ENCODE data around the gene UCK2. TPM values are rescaled to one million over a fixed set of nuclear protein-coding genes. Genes with fewer than 3 reads are reported as not detected.

Gene UCK2
- total RNA-seq, 1 donor from 2014 or later, result 62.4 TPM

GRCh38 chr1:165826565-165827267 lies 698 bp upstream of the UCK2 start:
- no peak for DNase-seq (ENCODE audit: low read depth)
- H3K4me3 ChIP-seq (ENCODE audit: low read depth, low read length), result peak overlapping the region; percentile 90
- no peak for TF ChIP-seq CTCF (conservative IDR thresholded peaks at IDR 0.05; ENCODE audit: low read depth, low read length)

GRCh38 chr1:165828103-165828668 lies 772 bp downstream of the UCK2 start:
- peak; percentile 21 for TF ChIP-seq CTCF (conservative IDR thresholded peaks at IDR 0.05; ENCODE audit: low read depth, low read length)
- no peak for DNase-seq (ENCODE audit: low read depth)
- H3K4me3 ChIP-seq (ENCODE audit: low read depth, low read length), result peak overlapping the region; percentile 90

- H3K4me3 ChIP-seq (ENCODE audit: low read depth, low read length), result peak overlapping the region; percentile 90
- DNase-seq (ENCODE audit: low read depth), result peak; percentile 61
- TF ChIP-seq CTCF (conservative IDR thresholded peaks at IDR 0.05; ENCODE audit: low read depth, low read length), result no peak
Observed at GRCh38 chr1:165828669-165829329, 1.4 kb downstream of the UCK2 start.

- DNase-seq (ENCODE audit: low read depth), result no peak
- TF ChIP-seq CTCF (conservative IDR thresholded peaks at IDR 0.05; ENCODE audit: low read depth, low read length), result no peak
- H3K4me3 ChIP-seq (ENCODE audit: low read depth, low read length), result no peak overlapping the region
Observed at GRCh38 chr1:165829888-165830287, 2.5 kb downstream of the UCK2 start.

- no peak for DNase-seq (ENCODE audit: low read depth)
- H3K4me3 ChIP-seq (ENCODE audit: low read depth, low read length), result no peak overlapping the region
- no peak for TF ChIP-seq CTCF (conservative IDR thresholded peaks at IDR 0.05; ENCODE audit: low read depth, low read length)
Observed at GRCh38 chr1:165831146-165831545, 3.7 kb downstream of the UCK2 start.

GRCh38 chr1:165832902-165833301 lies 5.5 kb downstream of the UCK2 start:
- no peak for DNase-seq (ENCODE audit: low read depth)
- TF ChIP-seq CTCF (conservative IDR thresholded peaks at IDR 0.05; ENCODE audit: low read depth, low read length), result no peak
- no peak overlapping the region for H3K4me3 ChIP-seq (ENCODE audit: low read depth, low read length)
